Measurements from ENCODE around the gene DDX42.

DDX42 gene

DNA sequence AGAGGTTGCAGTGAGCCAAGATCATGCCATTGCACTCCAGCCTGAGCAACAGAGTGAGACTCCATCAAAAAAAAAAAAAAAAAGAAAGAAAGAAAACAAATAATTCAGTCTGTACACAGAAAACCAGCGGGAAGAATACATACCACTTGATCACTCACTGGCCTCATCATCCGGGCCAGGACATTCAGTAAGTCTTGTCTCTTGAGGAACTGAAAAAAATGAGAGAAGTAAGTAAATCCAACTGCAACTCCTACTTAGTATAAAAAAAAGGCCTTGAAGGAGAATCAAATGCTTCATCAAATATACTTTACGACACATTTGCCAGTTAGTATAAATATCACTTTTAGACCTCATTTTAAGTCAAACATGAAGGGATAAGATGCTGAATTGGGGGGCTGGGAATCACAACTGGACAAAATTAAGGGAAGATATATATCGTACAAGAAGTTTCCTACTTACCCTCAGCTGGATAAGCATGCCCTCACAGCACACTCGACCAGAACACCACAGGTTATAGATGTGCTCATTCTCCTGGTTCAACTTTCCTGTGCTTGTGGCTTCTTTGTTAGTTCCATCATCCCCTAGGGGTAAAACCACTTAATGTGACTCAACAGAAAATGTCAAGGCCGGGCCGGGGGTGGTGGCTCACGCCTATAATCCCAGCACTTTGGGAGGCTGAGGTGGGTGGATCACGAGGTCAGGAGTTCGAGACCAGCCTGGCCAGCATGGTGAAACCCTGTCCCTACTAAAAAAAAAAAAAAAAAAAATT is 13.0 kb upstream of the DDX42 start:
- no peaks in the 10 kb centered on the region for H3K4me1 ChIP-seq

DNA sequence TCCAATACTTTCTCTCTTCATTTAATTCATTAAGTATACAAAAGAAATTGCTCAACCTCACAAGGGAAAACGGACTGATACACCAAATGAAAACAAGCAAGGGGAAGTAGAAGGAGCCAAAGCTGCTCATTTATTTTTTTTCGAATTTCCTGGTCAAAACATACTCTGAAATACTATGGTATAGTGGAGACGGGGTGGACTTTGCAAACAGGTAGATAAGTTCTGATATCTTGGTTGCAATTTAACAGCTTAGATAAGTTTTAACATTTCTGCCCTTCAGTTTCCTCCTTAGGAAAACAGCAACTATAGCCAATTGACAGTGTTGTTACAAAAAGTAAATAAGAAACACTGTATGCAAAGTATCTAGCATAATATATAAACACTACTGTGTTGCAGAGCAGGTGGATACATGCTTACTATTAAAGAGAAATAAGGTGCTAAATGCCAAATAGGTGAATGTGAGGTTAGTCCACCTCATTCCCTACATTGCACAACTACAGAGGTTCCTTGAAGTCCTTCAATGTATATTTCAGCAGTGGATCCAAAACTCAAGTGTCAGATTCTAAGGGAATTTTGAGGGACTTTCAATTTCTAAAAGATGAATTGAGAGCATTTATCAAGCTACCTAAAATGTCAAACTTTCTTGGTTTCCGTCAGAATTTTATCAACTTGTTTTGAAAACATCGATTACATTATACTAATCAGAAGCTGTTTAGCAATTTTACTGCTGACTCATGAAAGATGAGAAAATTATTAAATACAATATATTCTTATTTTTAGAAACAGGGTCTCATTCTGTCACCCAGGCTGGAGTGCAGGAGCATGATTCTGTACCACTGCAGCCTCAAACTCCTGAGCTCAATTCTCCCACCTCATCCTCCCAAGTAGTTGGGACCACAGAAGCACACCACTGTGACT is 11.6 kb upstream of the DDX42 start:
- no peak for DNase-seq
- H3K27me3 ChIP-seq = no peaks in the 10 kb centered on the region
- peaks cover 81% of the 10 kb centered on the region for H3K36me3 ChIP-seq
- no peak overlapping the region for H3K4me3 ChIP-seq (ENCODE audit: low read depth, low read length)
- H3K4me1 ChIP-seq = no peaks in the 10 kb centered on the region
- TF ChIP-seq, protein P1, sequence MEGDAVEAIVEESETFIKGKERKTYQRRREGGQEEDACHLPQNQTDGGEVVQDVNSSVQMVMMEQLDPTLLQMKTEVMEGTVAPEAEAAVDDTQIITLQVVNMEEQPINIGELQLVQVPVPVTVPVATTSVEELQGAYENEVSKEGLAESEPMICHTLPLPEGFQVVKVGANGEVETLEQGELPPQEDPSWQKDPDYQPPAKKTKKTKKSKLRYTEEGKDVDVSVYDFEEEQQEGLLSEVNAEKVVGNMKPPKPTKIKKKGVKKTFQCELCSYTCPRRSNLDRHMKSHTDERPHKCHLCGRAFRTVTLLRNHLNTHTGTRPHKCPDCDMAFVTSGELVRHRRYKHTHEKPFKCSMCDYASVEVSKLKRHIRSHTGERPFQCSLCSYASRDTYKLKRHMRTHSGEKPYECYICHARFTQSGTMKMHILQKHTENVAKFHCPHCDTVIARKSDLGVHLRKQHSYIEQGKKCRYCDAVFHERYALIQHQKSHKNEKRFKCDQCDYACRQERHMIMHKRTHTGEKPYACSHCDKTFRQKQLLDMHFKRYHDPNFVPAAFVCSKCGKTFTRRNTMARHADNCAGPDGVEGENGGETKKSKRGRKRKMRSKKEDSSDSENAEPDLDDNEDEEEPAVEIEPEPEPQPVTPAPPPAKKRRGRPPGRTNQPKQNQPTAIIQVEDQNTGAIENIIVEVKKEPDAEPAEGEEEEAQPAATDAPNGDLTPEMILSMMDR (IDR thresholded peaks at IDR 0.05; ENCODE audit: low read depth, low read length) = no peak
- no peaks in the 10 kb centered on the region for H3K9me3 ChIP-seq

More for the DNA sequence above, 13.0 kb upstream of the DDX42 start:
- TF ChIP-seq, protein P1 (IDR thresholded peaks at IDR 0.05; ENCODE audit: low read depth, low read length) = no peak
- H3K4me3 ChIP-seq (ENCODE audit: low read depth, low read length) = no peak overlapping the region
- H3K9me3 ChIP-seq = no peaks in the 10 kb centered on the region
- no peak for DNase-seq
- no peaks in the 10 kb centered on the region for H3K27me3 ChIP-seq
- peaks cover 82% of the 10 kb centered on the region for H3K36me3 ChIP-seq

DNA sequence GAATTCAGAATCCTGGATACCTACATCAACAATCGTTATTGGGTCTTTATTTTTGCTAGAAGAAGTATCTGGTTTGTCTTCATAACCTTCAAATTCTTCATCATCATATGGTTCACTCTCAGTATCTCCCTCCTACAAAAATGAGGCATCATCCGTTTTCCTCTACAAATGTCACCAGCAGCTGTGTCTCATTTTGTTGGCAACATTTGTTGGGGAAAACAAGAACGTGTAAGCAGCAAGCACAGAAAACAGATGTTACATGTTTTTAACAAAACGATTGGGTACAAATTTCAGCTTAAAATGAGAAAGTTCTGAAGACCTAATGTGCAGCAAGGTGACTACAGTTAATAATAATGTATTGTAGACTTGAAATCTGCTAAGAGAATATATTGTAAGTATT is 9.3 kb upstream of the DDX42 start:
- Histone ChIP-seq H3K36me3 (peaks cover 75% of the 10 kb centered on the region), H3K4me3 (ENCODE audit: low read depth, low read length) (no peak overlapping the region), H3K4me1 (no peaks in the 10 kb centered on the region), H3K27me3 (no peaks in the 10 kb centered on the region), H3K9me3 (no peaks in the 10 kb centered on the region)
- TF ChIP-seq, protein P1 (IDR thresholded peaks at IDR 0.05; ENCODE audit: low read depth, low read length) = no peak
- no peak for DNase-seq

DNA sequence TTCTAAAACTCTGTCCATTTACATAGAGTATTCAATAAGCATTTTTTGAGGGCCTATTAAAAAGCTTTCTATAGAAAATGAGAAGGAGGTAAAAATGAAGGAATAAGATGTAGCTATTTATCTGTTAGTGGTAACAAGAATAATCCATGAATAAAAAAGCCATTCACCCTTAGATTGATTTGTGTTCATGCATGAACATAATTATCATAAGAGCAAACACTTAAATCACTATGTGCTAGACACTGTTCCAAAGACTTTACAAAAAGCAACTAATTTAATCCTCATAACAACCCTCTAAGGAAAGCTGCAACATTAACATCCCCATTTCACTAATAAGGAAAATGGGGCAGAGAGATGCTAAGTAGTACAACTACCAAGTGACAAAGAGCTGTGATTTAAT is 7.2 kb upstream of the DDX42 start:
- TF ChIP-seq, protein P1 (IDR thresholded peaks at IDR 0.05; ENCODE audit: low read depth, low read length) = no peak
- Histone ChIP-seq H3K27me3 (no peaks in the 10 kb centered on the region), H3K36me3 (peaks cover 58% of the 10 kb centered on the region), H3K9me3 (no peaks in the 10 kb centered on the region), H3K4me1 (no peaks in the 10 kb centered on the region; the same call in 1 of the 2 replicates), H3K4me3 (ENCODE audit: low read depth, low read length) (no peak overlapping the region)
- DNase-seq = no peak

DNA sequence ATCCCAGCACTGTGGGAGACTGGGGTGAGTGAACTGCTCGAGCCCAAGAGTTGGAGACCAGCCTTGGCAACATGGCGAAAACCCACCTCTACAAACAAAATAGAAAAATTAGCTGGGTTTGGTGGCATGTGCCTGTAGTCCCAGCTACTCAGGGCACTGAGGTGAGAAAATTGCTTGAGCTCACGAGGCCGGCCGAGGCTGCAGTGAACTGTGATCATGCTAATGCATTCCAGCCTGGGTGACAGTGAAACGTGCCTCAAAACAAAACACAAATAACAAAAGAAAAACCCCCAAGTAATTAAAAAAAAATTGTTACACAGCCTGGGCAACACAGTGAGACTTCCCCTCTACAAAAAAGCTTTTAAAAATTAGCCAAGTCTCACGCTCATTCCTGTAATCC is 5.5 kb upstream of the DDX42 start:
- Histone ChIP-seq H3K4me3 (ENCODE audit: low read depth, low read length) (no peak overlapping the region), H3K4me1 (no peaks in the 10 kb centered on the region; the same call in 1 of the 2 replicates), H3K9me3 (no peaks in the 10 kb centered on the region), H3K27me3 (no peaks in the 10 kb centered on the region), H3K36me3 (peaks cover 41% of the 10 kb centered on the region)
- no peak for DNase-seq
- TF ChIP-seq, protein P1 (IDR thresholded peaks at IDR 0.05; ENCODE audit: low read depth, low read length) = no peak

Measured in BE2C (cell line).